Stimulated activated naive B cell treated with anti-CD40 and anti-IgM and Interleukin-4, amounts not matched to agents 10 μg/mL and 1 μg/mL and 100 μg/mL, for 72 hours (primary cell): ENCODE data around the gene RCSD1.
"Not testable (repeated sequence)": the region's sequence is repeated elsewhere in the genome, so short reads cannot be mapped to it uniquely, and the experiment has no call there.

ENCODE experiments used
- ATAC-seq, 2 donors: fragments of 150-1000 bp; cut with Tn5 transposase; replicated peaks; 2 replicates each; pipeline ENCODE4 v1.10.0; 2021; ENCODE audit warnings: moderate library complexity in 1 of 2
- DNase-seq: peaks from one replicate; pipeline ENCODE4 v3.0.0; 2021
- H3K27ac Mint-ChIP-seq: one replicate; pipeline ENCODE4 v1.8.0; 2022; ENCODE audit warnings: mild to moderate bottlenecking, mixed read lengths
- H3K27me3 Mint-ChIP-seq, 2 donors: one replicate each; pipeline ENCODE4 v1.8.0; 2022; ENCODE audit warnings: mixed read lengths in 2 of 2
- H3K36me3 Mint-ChIP-seq, 2 donors: one replicate each; pipeline ENCODE4 v1.8.0; 2022; ENCODE audit warnings: mixed read lengths in 2 of 2, mild to moderate bottlenecking in 1 of 2
- H3K4me1 Mint-ChIP-seq, 2 donors: one replicate each; pipeline ENCODE4 v1.8.0; 2022; ENCODE audit warnings: mixed read lengths in 2 of 2, mild to moderate bottlenecking in 1 of 2
- H3K4me3 Mint-ChIP-seq, 2 donors: one replicate each; pipeline ENCODE4 v1.8.0; 2022; ENCODE audit warnings: mild to moderate bottlenecking in 2 of 2, mixed read lengths in 2 of 2, moderate library complexity in 1 of 2
- H3K9me3 Mint-ChIP-seq, 2 donors: one replicate each; pipeline ENCODE4 v1.8.0; 2022; ENCODE audit warnings: mixed read lengths in 2 of 2, mild to moderate bottlenecking in 1 of 2

RCSD1 gene

GRCh38 chr1:167718914-167719691 lies 89.1 kb downstream of the RCSD1 start:
- peaks cover 8 to 19% of the 10 kb centered on the region in 2 donors for H3K36me3 Mint-ChIP-seq
- peak overlapping the region; percentile 28 to 63 for H3K4me3 Mint-ChIP-seq
- ATAC-seq (no peak), DNase-seq (no peak)
- H3K4me1 Mint-ChIP-seq = peaks cover 43 to 56% of the 10 kb centered on the region in 2 donors
- peaks cover 7% of the 10 kb centered on the region in 2 donors for H3K27me3 Mint-ChIP-seq
- H3K9me3 Mint-ChIP-seq = peaks cover 3 to 5% of the 10 kb centered on the region in 2 donors
- H3K27ac Mint-ChIP-seq = peak overlapping the region; percentile 37

GRCh38 chr1:167719715-167720421 lies 89.8 kb downstream of the RCSD1 start:
- H3K4me3 Mint-ChIP-seq = peak overlapping the region; percentile 28 to 63
- DNase-seq, H3K27me3 Mint-ChIP-seq, H3K9me3 Mint-ChIP-seq: not testable (repeated sequence)
- H3K4me1 Mint-ChIP-seq = peaks cover 42 to 56% of the 10 kb centered on the region in 2 donors
- H3K36me3 Mint-ChIP-seq = peaks cover 2 to 19% of the 10 kb centered on the region in 2 donors
- ATAC-seq = peak in 1 of 2 donors; percentile 7
- peak overlapping the region; percentile 77 for H3K27ac Mint-ChIP-seq

- Mint-ChIP-seq H3K9me3 (no peaks in the 10 kb centered on the region), H3K27ac (peak overlapping the region; percentile 98), H3K27me3 (no peaks in the 10 kb centered on the region), H3K36me3 (peaks cover 6 to 17% of the 10 kb centered on the region in 2 donors), H3K4me1 (peaks cover 45 to 49% of the 10 kb centered on the region in 2 donors), H3K4me3 (peak overlapping the region; percentile 92 to 99)
- peak; percentile 1 to 2 for ATAC-seq
- DNase-seq = no peak
These were observed 91.1 kb downstream of the RCSD1 start for GRCh38 chr1:167720965-167721616.

- Mint-ChIP-seq H3K4me3 (peak within 1 kb of the TSS; percentile 92 to 99), H3K27me3 (no peaks in the 10 kb centered on the region), H3K27ac (peak within 1 kb of the TSS; percentile 98), H3K36me3 (peaks cover 8 to 18% of the 10 kb centered on the region in 2 donors), H3K4me1 (peaks cover 49 to 55% of the 10 kb centered on the region in 2 donors), H3K9me3 (no peaks in the 10 kb centered on the region)
- peak; percentile 94 to 98 for ATAC-seq
- DNase-seq = peak; percentile 93
These were observed 91.7 kb downstream of the RCSD1 start, which contains the start of gene MPZL1 for GRCh38 chr1:167721617-167722151. TSS of gene MPZL1 (plus strand) at chr1:167721982. CDS start at chr1:167722152, 170 bp downstream.

- ATAC-seq (peak; percentile 47 to 56), DNase-seq (no peak)
- Mint-ChIP-seq H3K4me1 (peaks cover 47 to 55% of the 10 kb centered on the region in 2 donors), H3K9me3 (no peaks in the 10 kb centered on the region), H3K36me3 (peaks cover 8 to 18% of the 10 kb centered on the region in 2 donors), H3K27me3 (no peaks in the 10 kb centered on the region), H3K27ac (peak overlapping the region; percentile 66), H3K4me3 (peak overlapping the region; percentile 92 to 99)
These were observed 92.3 kb downstream of the RCSD1 start for GRCh38 chr1:167722152-167722869.

GRCh38 chr1:167722870-167723251 lies 92.8 kb downstream of the RCSD1 start:
- H3K4me3 Mint-ChIP-seq = peak overlapping the region; percentile 92 to 99
- ATAC-seq = no peak
- no peak for DNase-seq
- peaks cover 8 to 18% of the 10 kb centered on the region in 2 donors for H3K36me3 Mint-ChIP-seq
- H3K27me3 Mint-ChIP-seq = no peaks in the 10 kb centered on the region
- H3K27ac Mint-ChIP-seq = no peak overlapping the region
- H3K9me3 Mint-ChIP-seq = no peaks in the 10 kb centered on the region
- peaks cover 47 to 55% of the 10 kb centered on the region in 2 donors for H3K4me1 Mint-ChIP-seq

GRCh38 chr1:167723707-167724323 lies 93.8 kb downstream of the RCSD1 start:
- H3K27ac Mint-ChIP-seq = no peak overlapping the region
- peak overlapping the region in 1 of 2 donors; percentile 11 for H3K4me3 Mint-ChIP-seq
- H3K9me3 Mint-ChIP-seq = no peaks in the 10 kb centered on the region
- no peak for ATAC-seq
- DNase-seq = no peak
- peaks cover 45 to 55% of the 10 kb centered on the region in 2 donors for H3K4me1 Mint-ChIP-seq
- H3K27me3 Mint-ChIP-seq = no peaks in the 10 kb centered on the region
- H3K36me3 Mint-ChIP-seq = peaks cover 8 to 18% of the 10 kb centered on the region in 2 donors

GRCh38 chr1:167726008-167726407 lies 96.0 kb downstream of the RCSD1 start:
- no peak for DNase-seq
- H3K9me3 Mint-ChIP-seq = no peaks in the 10 kb centered on the region
- no peaks in the 10 kb centered on the region for H3K27me3 Mint-ChIP-seq
- peak in 1 of 2 donors; percentile 25 for ATAC-seq
- H3K4me1 Mint-ChIP-seq = peaks cover 30 to 38% of the 10 kb centered on the region in 2 donors
- peak overlapping the region in 1 of 2 donors; percentile 25 for H3K4me3 Mint-ChIP-seq
- peaks cover 16 to 27% of the 10 kb centered on the region in 2 donors for H3K36me3 Mint-ChIP-seq
- peak overlapping the region; percentile 60 for H3K27ac Mint-ChIP-seq

- H3K27me3 Mint-ChIP-seq = no peaks in the 10 kb centered on the region
- H3K27ac Mint-ChIP-seq = no peak overlapping the region
- DNase-seq = no peak
- no peak for ATAC-seq
- H3K4me3 Mint-ChIP-seq = no peak overlapping the region
- no peaks in the 10 kb centered on the region for H3K9me3 Mint-ChIP-seq
- peaks cover 15 to 22% of the 10 kb centered on the region in 2 donors for H3K36me3 Mint-ChIP-seq
- peaks cover 19 to 24% of the 10 kb centered on the region in 2 donors for H3K4me1 Mint-ChIP-seq
These were observed 98.9 kb downstream of the RCSD1 start for GRCh38 chr1:167728818-167729410.

GRCh38 chr1:167734227-167734626 lies 104.2 kb downstream of the RCSD1 start:
- DNase-seq = no peak

GRCh38 chr1:167734841-167735240 lies 104.8 kb downstream of the RCSD1 start:
- Mint-ChIP-seq H3K36me3 (peaks cover 13 to 16% of the 10 kb centered on the region in 2 donors), H3K4me1 (peaks cover 0 to 1% of the 10 kb centered on the region in 2 donors), H3K27ac (no peak overlapping the region), H3K4me3 (no peak overlapping the region), H3K27me3 (no peaks in the 10 kb centered on the region), H3K9me3 (peaks cover 1 to 4% of the 10 kb centered on the region in 2 donors)
- DNase-seq (no peak), ATAC-seq (no peak)

More at GRCh38 chr1:167734227-167734626, 104.2 kb downstream of the RCSD1 start:
- Mint-ChIP-seq H3K27me3 (no peaks in the 10 kb centered on the region), H3K27ac (no peak overlapping the region), H3K4me1 (peaks cover 1 to 4% of the 10 kb centered on the region in 2 donors), H3K36me3 (peaks cover 13 to 16% of the 10 kb centered on the region in 2 donors), H3K4me3 (no peak overlapping the region), H3K9me3 (peaks cover 1 to 4% of the 10 kb centered on the region in 2 donors)
- ATAC-seq = no peak

GRCh38 chr1:167737169-167737568 lies 107.1 kb downstream of the RCSD1 start:
- H3K27me3 Mint-ChIP-seq = no peaks in the 10 kb centered on the region
- H3K27ac Mint-ChIP-seq = no peak overlapping the region
- H3K36me3 Mint-ChIP-seq = peaks cover 4 to 6% of the 10 kb centered on the region in 2 donors
- no peak for DNase-seq
- H3K4me3 Mint-ChIP-seq = no peak overlapping the region
- no peak for ATAC-seq
- H3K9me3 Mint-ChIP-seq = peaks cover 1 to 4% of the 10 kb centered on the region in 2 donors
- peaks cover 0 to 2% of the 10 kb centered on the region in 2 donors for H3K4me1 Mint-ChIP-seq

- Mint-ChIP-seq H3K9me3 (peaks cover 1 to 4% of the 10 kb centered on the region in 2 donors), H3K27ac (no peak overlapping the region), H3K27me3 (no peaks in the 10 kb centered on the region), H3K4me1 (peaks cover 9% of the 10 kb centered on the region in 2 donors), H3K36me3 (peaks cover 4 to 6% of the 10 kb centered on the region in 2 donors), H3K4me3 (no peak overlapping the region)
- DNase-seq (no peak), ATAC-seq (no peak)
These were observed 108.1 kb downstream of the RCSD1 start for GRCh38 chr1:167738158-167738557.
